Parathyroid adenoma (tissue), 2 donors: ENCODE measurements around the gene DNAL4.

Source experiments
- H2AFZ ChIP-seq: fragments of 300-600 bp; sonication (generic); one replicate; pipeline ENCODE4 v1.7.0; 2017; ENCODE audit warnings: antibody characterized with exemption, mild to moderate bottlenecking
- H3K27ac ChIP-seq: fragments of 300-600 bp; sonication (generic); one replicate; pipeline ENCODE4 v1.7.0; 2017
- H3K27me3 ChIP-seq: fragments of 300-600 bp; sonication (generic); one replicate; pipeline ENCODE4 v1.7.0; 2017; ENCODE audit warnings: low read length; ENCODE audit not compliant: control insufficient read depth, insufficient read depth
- H3K36me3 ChIP-seq: fragments of 300-600 bp; sonication (generic); one replicate; pipeline ENCODE4 v1.7.0; 2017; ENCODE audit warnings: low read length; ENCODE audit not compliant: control insufficient read depth, insufficient read depth
- H3K4me1 ChIP-seq: fragments of 300-600 bp; sonication (generic); one replicate; pipeline ENCODE4 v1.7.0; 2017; ENCODE audit warnings: control low read depth
- H3K4me2 ChIP-seq: fragments of 300-600 bp; sonication (generic); one replicate; pipeline ENCODE4 v1.7.0; 2017; ENCODE audit warnings: low read length
- H3K4me3 ChIP-seq: fragments of 300-600 bp; sonication (generic); one replicate; pipeline ENCODE4 v1.7.0; 2017; ENCODE audit warnings: low read depth, low read length
- H3K79me2 ChIP-seq: fragments of 300-600 bp; sonication (generic); one replicate; pipeline ENCODE4 v1.7.0; 2017; ENCODE audit warnings: control low read depth
- H3K9ac ChIP-seq: fragments of 300-600 bp; sonication (generic); one replicate; pipeline ENCODE4 v1.7.0; 2017; ENCODE audit warnings: mild to moderate bottlenecking
- H3K9me3 ChIP-seq: fragments of 300-600 bp; sonication (generic); one replicate; pipeline ENCODE4 v1.7.0; 2017; ENCODE audit warnings: low read length; ENCODE audit not compliant: control insufficient read depth
- TF ChIP-seq, protein P1 (sequence below): fragments of 300-600 bp; sonication (generic); IDR thresholded peaks from one replicate; pipeline ENCODE4 v1.7.0; 2017; ENCODE audit warnings: antibody characterized with exemption, mild to moderate bottlenecking
- donor health status: primary hyperparathyroidism.

The DNAL4 gene

DNA sequence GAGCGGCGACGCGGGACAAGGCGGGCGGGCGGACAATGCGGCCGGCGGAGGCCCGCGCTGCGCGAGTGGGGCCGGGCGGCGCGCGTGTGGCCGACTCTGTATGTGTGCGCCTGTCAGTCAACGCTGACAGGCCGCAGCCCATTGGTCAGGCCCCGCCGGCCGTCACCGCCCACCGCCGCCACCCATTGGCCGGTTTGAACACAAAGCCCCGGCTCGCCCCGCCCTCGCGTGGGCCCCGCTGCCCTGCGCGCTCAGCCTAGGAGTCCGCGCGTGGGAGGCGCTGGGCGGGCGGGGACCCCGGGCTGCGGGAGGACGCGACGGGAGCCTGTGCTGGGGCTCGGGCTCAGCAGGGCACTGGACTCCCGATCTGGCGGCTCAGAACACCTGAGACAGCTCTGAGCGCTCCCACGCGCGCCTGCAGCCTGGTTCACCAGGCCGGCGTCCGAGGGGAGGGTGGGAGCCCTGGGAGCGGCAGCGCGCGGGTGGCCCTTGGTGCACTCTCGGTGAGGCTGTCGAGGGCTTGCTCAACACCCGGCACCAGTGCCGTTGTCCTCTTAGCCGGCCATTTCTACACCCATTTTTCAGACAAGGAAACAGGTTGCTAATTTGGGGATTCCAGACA is 37.9 kb downstream of the DNAL4 start, which contains the start of gene SUN2:
Gene SUN2, minus strand, starts transcription at position 88 of the 622 bp plus-strand sequence. CDS start 3,370 bp downstream, outside the sequence.
- H3K9me3 ChIP-seq: no peaks in the 10 kb centered on the region
- H3K4me1 ChIP-seq: no peaks in the 10 kb centered on the region
- TF ChIP-seq, protein P1, sequence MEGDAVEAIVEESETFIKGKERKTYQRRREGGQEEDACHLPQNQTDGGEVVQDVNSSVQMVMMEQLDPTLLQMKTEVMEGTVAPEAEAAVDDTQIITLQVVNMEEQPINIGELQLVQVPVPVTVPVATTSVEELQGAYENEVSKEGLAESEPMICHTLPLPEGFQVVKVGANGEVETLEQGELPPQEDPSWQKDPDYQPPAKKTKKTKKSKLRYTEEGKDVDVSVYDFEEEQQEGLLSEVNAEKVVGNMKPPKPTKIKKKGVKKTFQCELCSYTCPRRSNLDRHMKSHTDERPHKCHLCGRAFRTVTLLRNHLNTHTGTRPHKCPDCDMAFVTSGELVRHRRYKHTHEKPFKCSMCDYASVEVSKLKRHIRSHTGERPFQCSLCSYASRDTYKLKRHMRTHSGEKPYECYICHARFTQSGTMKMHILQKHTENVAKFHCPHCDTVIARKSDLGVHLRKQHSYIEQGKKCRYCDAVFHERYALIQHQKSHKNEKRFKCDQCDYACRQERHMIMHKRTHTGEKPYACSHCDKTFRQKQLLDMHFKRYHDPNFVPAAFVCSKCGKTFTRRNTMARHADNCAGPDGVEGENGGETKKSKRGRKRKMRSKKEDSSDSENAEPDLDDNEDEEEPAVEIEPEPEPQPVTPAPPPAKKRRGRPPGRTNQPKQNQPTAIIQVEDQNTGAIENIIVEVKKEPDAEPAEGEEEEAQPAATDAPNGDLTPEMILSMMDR: no peak
- H3K27ac ChIP-seq: peak within 1 kb of the TSS; percentile 90
- peak within 1 kb of the TSS; percentile 11 for H3K9ac ChIP-seq
- H3K4me2 ChIP-seq: peak within 1 kb of the TSS; percentile 95
- peak within 1 kb of the TSS; percentile 82 for H2AFZ ChIP-seq
- H3K36me3 ChIP-seq: no peaks in the 10 kb centered on the region
- H3K4me3 ChIP-seq: peak within 1 kb of the TSS; percentile 68
- H3K79me2 ChIP-seq: no peaks in the 10 kb centered on the region
- no peaks in the 10 kb centered on the region for H3K27me3 ChIP-seq

DNA sequence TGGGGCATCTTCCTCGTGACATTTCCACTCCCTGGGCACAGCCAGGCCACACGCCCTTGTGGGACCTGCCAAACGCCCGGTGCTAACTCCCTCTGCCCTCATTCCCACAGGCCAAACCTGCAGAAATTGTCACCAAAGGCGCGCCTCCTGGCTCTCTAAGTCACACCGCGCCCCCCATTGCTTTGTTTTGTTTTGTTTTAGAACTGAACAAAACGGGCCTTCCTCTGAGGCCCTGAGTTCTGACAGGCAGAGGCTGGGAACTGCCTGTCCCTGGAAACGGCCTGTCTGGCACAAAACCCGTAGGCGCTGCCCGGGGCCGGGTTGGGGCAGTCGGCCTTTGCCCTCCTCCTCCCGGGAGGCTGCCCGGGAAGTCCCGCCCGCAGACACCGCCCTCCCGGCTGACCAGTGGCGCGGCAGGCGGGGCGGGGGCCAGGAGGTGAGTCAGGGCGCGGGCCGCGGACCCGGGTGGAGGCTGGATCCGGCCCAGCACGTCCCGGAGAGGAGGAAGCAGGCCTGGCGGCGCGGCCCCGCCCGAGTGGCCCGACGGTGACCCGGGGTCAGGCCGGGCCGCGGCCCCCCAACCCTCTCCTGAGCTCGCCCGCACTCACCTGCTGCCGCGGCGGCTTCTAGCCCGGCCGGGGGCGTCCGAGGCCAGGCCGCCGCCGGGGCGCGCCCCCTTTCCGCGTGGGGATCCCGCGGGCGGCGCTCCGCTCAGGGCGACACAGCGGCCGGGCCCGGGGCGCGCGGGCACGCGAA is 38.6 kb downstream of the DNAL4 start:
- Histone ChIP-seq H3K9ac (peak overlapping the region; percentile 11), H2AFZ (peak overlapping the region; percentile 72), H3K27ac (peak overlapping the region; percentile 90), H3K4me2 (peak overlapping the region; percentile 87), H3K27me3 (no peaks in the 10 kb centered on the region), H3K36me3 (no peaks in the 10 kb centered on the region), H3K79me2 (no peaks in the 10 kb centered on the region), H3K4me3 (peak overlapping the region; percentile 62), H3K4me1 (no peaks in the 10 kb centered on the region), H3K9me3 (no peaks in the 10 kb centered on the region)
- TF ChIP-seq, protein P1: no peak

DNA sequence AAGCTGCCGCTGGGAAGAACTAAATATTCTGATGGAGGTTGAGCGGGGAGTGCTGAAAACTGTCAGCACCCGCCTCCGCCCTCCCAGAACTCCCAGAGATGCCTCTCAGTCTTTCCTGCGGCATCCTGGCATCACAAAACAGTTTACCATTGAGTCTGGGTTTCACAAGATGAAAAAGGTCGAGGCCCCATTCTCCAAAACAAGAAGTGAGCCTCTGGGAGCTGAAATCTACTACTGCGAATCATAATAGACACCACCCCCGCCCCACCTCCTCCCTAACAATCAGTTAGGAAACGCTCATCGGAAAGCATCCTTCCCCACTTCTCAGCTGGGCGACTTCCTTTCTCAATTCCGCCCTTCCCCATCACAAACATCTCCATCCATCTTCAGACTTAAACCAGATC is 39.2 kb downstream of the DNAL4 start:
- Histone ChIP-seq H3K9me3 (no peaks in the 10 kb centered on the region), H3K4me2 (peak overlapping the region; percentile 87), H3K4me3 (peak overlapping the region; percentile 62), H2AFZ (peak overlapping the region; percentile 72), H3K27ac (peak overlapping the region; percentile 90), H3K79me2 (no peaks in the 10 kb centered on the region), H3K4me1 (no peaks in the 10 kb centered on the region), H3K27me3 (no peaks in the 10 kb centered on the region), H3K36me3 (no peaks in the 10 kb centered on the region), H3K9ac (peak overlapping the region; percentile 11)
- TF ChIP-seq, protein P1: no peak

DNA sequence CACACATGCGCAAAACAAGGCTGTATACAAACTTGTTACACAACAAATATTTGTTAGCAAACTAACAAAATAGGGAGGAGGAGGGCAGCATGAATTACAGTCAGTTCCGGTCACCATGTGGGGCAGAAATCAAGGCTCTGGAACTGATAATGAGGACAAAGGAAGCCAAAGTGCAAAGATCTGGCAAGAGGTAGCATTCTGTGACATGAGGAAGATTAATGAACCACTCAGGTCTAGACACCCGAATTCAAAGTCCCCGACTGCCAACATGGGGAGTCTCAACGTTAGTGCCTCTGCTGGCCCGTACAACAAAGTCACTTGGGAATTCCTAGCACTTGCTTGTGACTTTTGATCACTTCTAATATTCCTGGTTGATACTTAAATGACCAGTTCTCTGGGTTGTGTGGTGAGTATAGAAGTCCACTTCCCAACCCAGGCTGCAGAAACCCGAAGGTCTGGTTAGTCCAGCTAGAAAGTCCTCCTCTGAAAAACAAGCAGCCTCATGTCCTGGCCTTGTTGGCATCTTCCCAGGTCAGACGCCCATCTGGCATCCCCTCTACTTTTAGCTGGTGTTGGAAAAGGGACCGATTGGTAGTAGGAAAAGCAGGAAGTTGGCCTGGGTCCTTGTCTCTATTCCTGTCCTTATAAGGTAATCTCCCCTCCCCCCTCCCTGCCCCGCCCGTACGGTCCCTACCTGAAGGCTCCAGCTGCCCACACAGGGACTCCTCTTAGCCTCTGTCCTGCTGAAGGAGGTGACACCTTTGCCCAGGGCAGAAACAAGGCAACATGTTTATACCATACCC is 39.8 kb downstream of the DNAL4 start:
- H3K9me3 ChIP-seq: no peaks in the 10 kb centered on the region
- no peak overlapping the region for H3K9ac ChIP-seq
- H3K4me1 ChIP-seq: no peaks in the 10 kb centered on the region
- H3K36me3 ChIP-seq: no peaks in the 10 kb centered on the region
- TF ChIP-seq, protein P1: no peak
- peak overlapping the region; percentile 62 for H3K4me3 ChIP-seq
- H3K27ac ChIP-seq: peak overlapping the region; percentile 90
- peak overlapping the region; percentile 87 for H3K4me2 ChIP-seq
- H3K27me3 ChIP-seq: no peaks in the 10 kb centered on the region
- H2AFZ ChIP-seq: peak overlapping the region; percentile 72
- no peaks in the 10 kb centered on the region for H3K79me2 ChIP-seq
